Measurements from ENCODE around the gene ING3.
"Not testable (repeated sequence)": the region's sequence is repeated elsewhere in the genome, so short reads cannot be mapped to it uniquely, and the experiment has no call there.

Gene ING3

GRCh38 chr7:120955577-120956149 lies 5.1 kb downstream of the ING3 start:
- Histone ChIP-seq H3K9ac (ENCODE audit: low read length) (no peak overlapping the region), H3K4me3 (ENCODE audit: low read length) (no peak overlapping the region), H3K27me3 (ENCODE audit: control insufficient read depth, insufficient read depth, low read length) (no peaks in the 10 kb centered on the region), H3K4me1 (ENCODE audit: control insufficient read depth, insufficient read depth, low read length) (no peaks in the 10 kb centered on the region), H3K9me3 (ENCODE audit: control insufficient read depth, low read length) (no peaks in the 10 kb centered on the region), H3K36me3 (ENCODE audit: control insufficient read depth, insufficient read depth, low read length) (peaks cover 5% of the 10 kb centered on the region)

GRCh38 chr7:120959929-120960484 lies 9.4 kb downstream of the ING3 start:
- Histone ChIP-seq H3K36me3 (ENCODE audit: control insufficient read depth, insufficient read depth, low read length) (no peaks in the 10 kb centered on the region), H3K9me3 (ENCODE audit: control insufficient read depth, low read length) (no peaks in the 10 kb centered on the region), H3K27me3 (ENCODE audit: control insufficient read depth, insufficient read depth, low read length) (no peaks in the 10 kb centered on the region), H3K9ac (ENCODE audit: low read length) (no peak overlapping the region), H3K4me3 (ENCODE audit: low read length) (no peak overlapping the region), H3K4me1 (ENCODE audit: control insufficient read depth, insufficient read depth, low read length) (no peaks in the 10 kb centered on the region)

GRCh38 chr7:120960714-120961113 lies 10.1 kb downstream of the ING3 start:
- Histone ChIP-seq H3K27me3 (ENCODE audit: control insufficient read depth, insufficient read depth, low read length) (no peaks in the 10 kb centered on the region), H3K9ac (ENCODE audit: low read length) (no peak overlapping the region), H3K4me1 (ENCODE audit: control insufficient read depth, insufficient read depth, low read length) (no peaks in the 10 kb centered on the region), H3K4me3 (ENCODE audit: low read length) (no peak overlapping the region), H3K9me3 (ENCODE audit: control insufficient read depth, low read length) (no peaks in the 10 kb centered on the region), H3K36me3 (ENCODE audit: control insufficient read depth, insufficient read depth, low read length) (no peaks in the 10 kb centered on the region)

GRCh38 chr7:120961638-120962173 lies 11.1 kb downstream of the ING3 start:
- no peaks in the 10 kb centered on the region for H3K4me1 ChIP-seq (ENCODE audit: control insufficient read depth, insufficient read depth, low read length)
- H3K4me3 ChIP-seq (ENCODE audit: low read length): no peak overlapping the region
- H3K36me3 ChIP-seq (ENCODE audit: control insufficient read depth, insufficient read depth, low read length): peaks cover under 1% of the 10 kb centered on the region
- H3K9ac ChIP-seq (ENCODE audit: low read length): no peak overlapping the region
- no peaks in the 10 kb centered on the region for H3K9me3 ChIP-seq (ENCODE audit: control insufficient read depth, low read length)
- H3K27me3 ChIP-seq (ENCODE audit: control insufficient read depth, insufficient read depth, low read length): no peaks in the 10 kb centered on the region

- H3K9me3 ChIP-seq (ENCODE audit: control insufficient read depth, low read length): no peaks in the 10 kb centered on the region
- no peaks in the 10 kb centered on the region for H3K27me3 ChIP-seq (ENCODE audit: control insufficient read depth, insufficient read depth, low read length)
- no peak overlapping the region for H3K9ac ChIP-seq (ENCODE audit: low read length)
- H3K36me3 ChIP-seq (ENCODE audit: control insufficient read depth, insufficient read depth, low read length): peaks cover 4% of the 10 kb centered on the region
- no peaks in the 10 kb centered on the region for H3K4me1 ChIP-seq (ENCODE audit: control insufficient read depth, insufficient read depth, low read length)
- no peak overlapping the region for H3K4me3 ChIP-seq (ENCODE audit: low read length)
These were observed 13.5 kb downstream of the ING3 start for GRCh38 chr7:120964088-120964487.

- no peaks in the 10 kb centered on the region for H3K9me3 ChIP-seq (ENCODE audit: control insufficient read depth, low read length)
- H3K9ac ChIP-seq (ENCODE audit: low read length): no peak overlapping the region
- no peak overlapping the region for H3K4me3 ChIP-seq (ENCODE audit: low read length)
- H3K36me3 ChIP-seq (ENCODE audit: control insufficient read depth, insufficient read depth, low read length): peaks cover 4% of the 10 kb centered on the region
- H3K4me1 ChIP-seq (ENCODE audit: control insufficient read depth, insufficient read depth, low read length): no peaks in the 10 kb centered on the region
- H3K27me3 ChIP-seq (ENCODE audit: control insufficient read depth, insufficient read depth, low read length): no peaks in the 10 kb centered on the region
These were observed 16.4 kb downstream of the ING3 start for GRCh38 chr7:120966961-120967360.

GRCh38 chr7:120973849-120974248 lies 23.3 kb downstream of the ING3 start:
- Histone ChIP-seq H3K4me1 (ENCODE audit: control insufficient read depth, insufficient read depth, low read length) (no peaks in the 10 kb centered on the region), H3K27me3 (ENCODE audit: control insufficient read depth, insufficient read depth, low read length) (no peaks in the 10 kb centered on the region), H3K9me3 (ENCODE audit: control insufficient read depth, low read length) (no peaks in the 10 kb centered on the region), H3K9ac (ENCODE audit: low read length) (no peak overlapping the region), H3K4me3 (ENCODE audit: low read length) (no peak overlapping the region), H3K36me3 (ENCODE audit: control insufficient read depth, insufficient read depth, low read length) (peaks cover 7% of the 10 kb centered on the region)

GRCh38 chr7:120979765-120980499 lies 29.4 kb downstream of the ING3 start:
- Histone ChIP-seq H3K27me3 (ENCODE audit: control insufficient read depth, insufficient read depth, low read length) (no peaks in the 10 kb centered on the region), H3K4me1 (ENCODE audit: control insufficient read depth, insufficient read depth, low read length) (no peaks in the 10 kb centered on the region), H3K9me3 (ENCODE audit: control insufficient read depth, low read length) (no peaks in the 10 kb centered on the region), H3K9ac (ENCODE audit: low read length) (no peak overlapping the region), H3K4me3 (ENCODE audit: low read length) (no peak overlapping the region), H3K36me3 (ENCODE audit: control insufficient read depth, insufficient read depth, low read length) (no peaks in the 10 kb centered on the region)

- H3K36me3 ChIP-seq (ENCODE audit: control insufficient read depth, insufficient read depth, low read length): no peaks in the 10 kb centered on the region
- no peak overlapping the region for H3K9ac ChIP-seq (ENCODE audit: low read length)
- no peaks in the 10 kb centered on the region for H3K4me1 ChIP-seq (ENCODE audit: control insufficient read depth, insufficient read depth, low read length)
- H3K27me3 ChIP-seq (ENCODE audit: control insufficient read depth, insufficient read depth, low read length): no peaks in the 10 kb centered on the region
- no peaks in the 10 kb centered on the region for H3K9me3 ChIP-seq (ENCODE audit: control insufficient read depth, low read length)
- H3K4me3 ChIP-seq (ENCODE audit: low read length): no peak overlapping the region
These were observed 30.5 kb downstream of the ING3 start for GRCh38 chr7:120981117-120981516.

- Histone ChIP-seq H3K9me3 (ENCODE audit: control insufficient read depth, low read length) (no peaks in the 10 kb centered on the region), H3K27me3 (ENCODE audit: control insufficient read depth, insufficient read depth, low read length) (no peaks in the 10 kb centered on the region), H3K9ac (ENCODE audit: low read length) (no peak overlapping the region), H3K4me1 (ENCODE audit: control insufficient read depth, insufficient read depth, low read length) (no peaks in the 10 kb centered on the region), H3K36me3 (ENCODE audit: control insufficient read depth, insufficient read depth, low read length) (no peaks in the 10 kb centered on the region), H3K4me3 (ENCODE audit: low read length) (no peak overlapping the region)
These were observed 31.5 kb downstream of the ING3 start for GRCh38 chr7:120981888-120982615.

- H3K9ac ChIP-seq (ENCODE audit: low read length); H3K4me3 ChIP-seq (ENCODE audit: low read length); H3K9me3 ChIP-seq (ENCODE audit: control insufficient read depth, low read length); H3K36me3 ChIP-seq (ENCODE audit: control insufficient read depth, insufficient read depth, low read length); H3K4me1 ChIP-seq (ENCODE audit: control insufficient read depth, insufficient read depth, low read length); H3K27me3 ChIP-seq (ENCODE audit: control insufficient read depth, insufficient read depth, low read length): not testable (repeated sequence)
These were observed 33.0 kb downstream of the ING3 start for GRCh38 chr7:120983592-120983991.

GRCh38 chr7:120984406-120984805 lies 33.8 kb downstream of the ING3 start:
- Histone ChIP-seq H3K9ac (ENCODE audit: low read length) (no peak overlapping the region), H3K27me3 (ENCODE audit: control insufficient read depth, insufficient read depth, low read length) (peaks cover 9% of the 10 kb centered on the region), H3K36me3 (ENCODE audit: control insufficient read depth, insufficient read depth, low read length) (no peaks in the 10 kb centered on the region), H3K4me1 (ENCODE audit: control insufficient read depth, insufficient read depth, low read length) (peaks cover 7% of the 10 kb centered on the region), H3K4me3 (ENCODE audit: low read length) (no peak overlapping the region), H3K9me3 (ENCODE audit: control insufficient read depth, low read length) (no peaks in the 10 kb centered on the region)
